ENCODE data around the gene RPH3AL.
"Not testable (repeated sequence)": the region's sequence is repeated elsewhere in the genome, so short reads cannot be mapped to it uniquely, and the experiment has no call there.

The RPH3AL gene

GRCh38 chr17:223723-224471, 128.7 kb downstream of the RPH3AL start:
- TF ChIP-seq ZNF274 (IDR thresholded peaks at IDR 0.05; ENCODE audit: low read depth, low read length) = no peak
- H3K4me3 ChIP-seq (ENCODE audit: low read length) = no peak overlapping the region

- no peak overlapping the region for H3K4me3 ChIP-seq (ENCODE audit: low read length)
- TF ChIP-seq ZNF274 (IDR thresholded peaks at IDR 0.05; ENCODE audit: low read depth, low read length) = no peak
These were observed 130.4 kb downstream of the RPH3AL start for GRCh38 chr17:222172-222571.

- no peak overlapping the region for H3K4me3 ChIP-seq (ENCODE audit: low read length)
- TF ChIP-seq ZNF274 (IDR thresholded peaks at IDR 0.05; ENCODE audit: low read depth, low read length) = no peak
These were observed 132.9 kb downstream of the RPH3AL start for GRCh38 chr17:219696-220095.

GRCh38 chr17:218432-219110, 134.0 kb downstream of the RPH3AL start:
- TF ChIP-seq ZNF274 (IDR thresholded peaks at IDR 0.05; ENCODE audit: low read depth, low read length) = no peak
- no peak overlapping the region for H3K4me3 ChIP-seq (ENCODE audit: low read length)

- H3K4me3 ChIP-seq (ENCODE audit: low read length) = no peak overlapping the region
- TF ChIP-seq ZNF274 (IDR thresholded peaks at IDR 0.05; ENCODE audit: low read depth, low read length) = no peak
These were observed 136.0 kb downstream of the RPH3AL start for GRCh38 chr17:216625-217024.

- H3K4me3 ChIP-seq (ENCODE audit: low read length) = peak overlapping the region; percentile 55; the same call in 1 of the 2 replicates
These were observed 136.8 kb downstream of the RPH3AL start for GRCh38 chr17:215563-216478.

- peak overlapping the region; percentile 55; the same call in 1 of the 2 replicates for H3K4me3 ChIP-seq (ENCODE audit: low read length)
- no peak for TF ChIP-seq ZNF274 (IDR thresholded peaks at IDR 0.05; ENCODE audit: low read depth, low read length)
These were observed 137.7 kb downstream of the RPH3AL start for GRCh38 chr17:214881-215331.

GRCh38 chr17:213286-214105, 139.1 kb downstream of the RPH3AL start:
- no peak overlapping the region for H3K4me3 ChIP-seq (ENCODE audit: low read length)
- TF ChIP-seq ZNF274 (IDR thresholded peaks at IDR 0.05; ENCODE audit: low read depth, low read length) = no peak

GRCh38 chr17:210402-210801, 142.2 kb downstream of the RPH3AL start:
- H3K4me3 ChIP-seq (ENCODE audit: low read length) = no peak overlapping the region
- no peak for TF ChIP-seq ZNF274 (IDR thresholded peaks at IDR 0.05; ENCODE audit: low read depth, low read length)

- H3K4me3 ChIP-seq (ENCODE audit: low read length) = no peak overlapping the region
- no peak for TF ChIP-seq ZNF274 (IDR thresholded peaks at IDR 0.05; ENCODE audit: low read depth, low read length)
These were observed 144.2 kb downstream of the RPH3AL start for GRCh38 chr17:208429-208828.

- TF ChIP-seq ZNF274 (IDR thresholded peaks at IDR 0.05; ENCODE audit: low read depth, low read length) = no peak
- no peak overlapping the region for H3K4me3 ChIP-seq (ENCODE audit: low read length)
These were observed 144.8 kb downstream of the RPH3AL start for GRCh38 chr17:207775-208174.

GRCh38 chr17:206941-207560, 145.6 kb downstream of the RPH3AL start:
- no peak for TF ChIP-seq ZNF274 (IDR thresholded peaks at IDR 0.05; ENCODE audit: low read depth, low read length)
- H3K4me3 ChIP-seq (ENCODE audit: low read length) = no peak overlapping the region

- not testable (repeated sequence) for H3K4me3 ChIP-seq (ENCODE audit: low read length)
These were observed 146.1 kb downstream of the RPH3AL start for GRCh38 chr17:206484-206883.
